ENCODE results near the gene INTS14. TPM values are rescaled to one million over a fixed set of nuclear protein-coding genes. Genes with fewer than 3 reads are reported as not detected.

The INTS14 gene
- total and polyA plus RNA-seq, 3 donors from 2014 or later = 41.7 to 71.0 (median 65.7) TPM

DNA sequence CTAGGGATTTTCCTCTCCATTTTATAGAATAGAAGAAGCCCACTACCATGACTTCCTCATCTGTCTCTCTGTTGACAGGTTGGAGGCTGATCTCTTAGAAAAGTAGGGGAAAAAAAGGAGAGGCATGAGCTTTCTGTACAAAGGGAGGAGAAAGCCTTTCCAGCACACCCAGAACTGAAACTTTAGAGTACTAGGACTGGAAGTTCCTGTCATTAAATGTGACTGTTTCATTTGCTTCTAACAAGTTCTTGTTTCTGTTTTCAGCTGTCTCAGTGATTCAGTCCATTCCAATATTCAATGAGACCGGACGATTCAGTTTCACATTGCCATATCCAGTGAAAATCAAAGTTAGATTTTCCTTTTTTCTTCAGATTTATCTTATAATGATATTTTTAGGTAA lies 39.0 kb downstream of the INTS14 start:
- intact Hi-C loops (cut with DNase I; ENCODE audit: low total_unique reads) = no loop called here
- DNase-seq = no peak
- Histone ChIP-seq H3K27me3 (no peaks in the 10 kb centered on the region), H3K27ac (no peak overlapping the region), H3K4me3 (no peak overlapping the region), H3K4me1 (peaks cover 9% of the 10 kb centered on the region), H3K36me3 (ENCODE audit: low read depth, missing control alignments) (no peaks in the 10 kb centered on the region), H3K9me3 (no peaks in the 10 kb centered on the region)
- WGBS, 2 donors = 67 to 78% methylated on average over 2 of the region's 2 CpGs
- TF ChIP-seq POLR2A (IDR thresholded peaks at IDR 0.05) = no peak
- TF ChIP-seq, protein P1, sequence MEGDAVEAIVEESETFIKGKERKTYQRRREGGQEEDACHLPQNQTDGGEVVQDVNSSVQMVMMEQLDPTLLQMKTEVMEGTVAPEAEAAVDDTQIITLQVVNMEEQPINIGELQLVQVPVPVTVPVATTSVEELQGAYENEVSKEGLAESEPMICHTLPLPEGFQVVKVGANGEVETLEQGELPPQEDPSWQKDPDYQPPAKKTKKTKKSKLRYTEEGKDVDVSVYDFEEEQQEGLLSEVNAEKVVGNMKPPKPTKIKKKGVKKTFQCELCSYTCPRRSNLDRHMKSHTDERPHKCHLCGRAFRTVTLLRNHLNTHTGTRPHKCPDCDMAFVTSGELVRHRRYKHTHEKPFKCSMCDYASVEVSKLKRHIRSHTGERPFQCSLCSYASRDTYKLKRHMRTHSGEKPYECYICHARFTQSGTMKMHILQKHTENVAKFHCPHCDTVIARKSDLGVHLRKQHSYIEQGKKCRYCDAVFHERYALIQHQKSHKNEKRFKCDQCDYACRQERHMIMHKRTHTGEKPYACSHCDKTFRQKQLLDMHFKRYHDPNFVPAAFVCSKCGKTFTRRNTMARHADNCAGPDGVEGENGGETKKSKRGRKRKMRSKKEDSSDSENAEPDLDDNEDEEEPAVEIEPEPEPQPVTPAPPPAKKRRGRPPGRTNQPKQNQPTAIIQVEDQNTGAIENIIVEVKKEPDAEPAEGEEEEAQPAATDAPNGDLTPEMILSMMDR (IDR thresholded peaks at IDR 0.05) = no peak

DNA sequence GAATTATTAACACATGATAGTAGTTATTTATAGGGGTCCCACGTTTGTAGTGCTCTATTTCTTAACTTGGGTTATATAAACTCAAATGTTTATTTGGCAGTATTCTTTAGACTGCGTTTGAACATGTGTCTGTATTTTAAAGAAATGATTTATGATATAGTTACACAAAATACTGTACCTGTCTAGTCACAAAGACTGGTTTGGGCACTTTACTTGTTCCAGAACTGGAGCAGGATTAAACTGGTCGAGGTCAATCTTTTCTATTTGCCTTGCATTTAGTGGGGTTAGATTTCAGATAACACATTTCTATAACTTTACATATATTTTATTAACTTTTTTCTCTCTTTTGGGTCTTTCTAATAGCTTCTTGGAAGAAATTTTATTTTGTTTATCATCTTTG lies 41.2 kb downstream of the INTS14 start:
- no peak for DNase-seq
- no peaks in the 10 kb centered on the region for H3K27me3 ChIP-seq
- H3K27ac ChIP-seq = no peak overlapping the region
- no peak overlapping the region for H3K4me3 ChIP-seq
- H3K4me1 ChIP-seq = no peaks in the 10 kb centered on the region
- intact Hi-C loops (cut with DNase I; ENCODE audit: low total_unique reads) = no loop called here
- 80 to 83% methylated on average over 3 of the region's 3 CpGs for WGBS, 2 donors
- no peaks in the 10 kb centered on the region for H3K36me3 ChIP-seq (ENCODE audit: low read depth, missing control alignments)
- TF ChIP-seq POLR2A (IDR thresholded peaks at IDR 0.05) = no peak
- TF ChIP-seq, protein P1 (IDR thresholded peaks at IDR 0.05) = no peak
- H3K9me3 ChIP-seq = no peaks in the 10 kb centered on the region

DNA sequence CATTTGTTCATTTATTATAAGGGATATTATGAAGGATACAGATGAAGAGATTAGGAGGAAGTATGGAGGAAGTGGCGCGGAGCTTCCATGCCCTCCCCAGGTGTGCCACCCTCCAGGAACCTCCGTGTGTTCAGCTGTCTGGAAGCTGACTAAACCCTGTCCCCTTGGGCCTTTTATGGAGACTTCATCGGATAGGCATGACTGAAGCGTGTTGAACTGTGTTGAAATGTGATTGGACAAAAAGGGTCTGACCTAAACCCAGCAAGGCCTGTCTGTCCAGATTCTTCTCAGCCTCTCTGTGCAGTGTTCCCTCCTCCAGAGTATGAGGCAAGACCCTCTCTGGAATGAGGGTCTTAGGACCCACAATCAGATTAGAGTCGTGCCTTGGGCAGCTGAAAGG lies 49.0 kb downstream of the INTS14 start:
- intact Hi-C loops (cut with DNase I; ENCODE audit: low total_unique reads) = no loop called here
- DNase-seq = no peak
- Histone ChIP-seq H3K27me3 (no peaks in the 10 kb centered on the region), H3K36me3 (ENCODE audit: low read depth, missing control alignments) (no peaks in the 10 kb centered on the region), H3K4me1 (no peaks in the 10 kb centered on the region), H3K27ac (no peak overlapping the region), H3K4me3 (no peak overlapping the region), H3K9me3 (no peaks in the 10 kb centered on the region)
- 80 to 97% methylated on average over 6 of the region's 6 CpGs for WGBS, 2 donors
- TF ChIP-seq, protein P1 (IDR thresholded peaks at IDR 0.05) = no peak
- TF ChIP-seq POLR2A (IDR thresholded peaks at IDR 0.05) = no peak

DNA sequence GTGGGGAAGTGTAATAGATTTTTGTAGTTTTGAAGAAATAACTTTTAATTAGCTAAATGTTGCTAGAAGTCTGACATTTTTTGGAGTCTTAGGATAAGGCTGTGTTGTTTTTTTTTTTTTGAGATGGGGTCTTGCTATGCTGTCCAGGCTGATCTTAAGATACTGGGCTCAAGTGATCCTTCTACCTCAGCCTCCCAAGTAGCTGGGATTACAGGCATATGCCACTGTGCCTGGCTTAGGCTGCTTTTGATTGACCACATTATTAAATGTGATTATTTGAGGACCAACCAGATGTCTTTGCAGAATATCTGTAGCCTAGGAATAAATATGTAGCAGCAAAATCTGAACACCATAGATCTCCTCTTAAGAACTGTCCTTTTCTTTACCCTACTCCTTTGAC lies 51.0 kb downstream of the INTS14 start:
- no peak for DNase-seq
- H3K27ac ChIP-seq = no peak overlapping the region
- H3K27me3 ChIP-seq = no peaks in the 10 kb centered on the region
- intact Hi-C loops (cut with DNase I; ENCODE audit: low total_unique reads) = no loop called here
- H3K36me3 ChIP-seq (ENCODE audit: low read depth, missing control alignments) = no peaks in the 10 kb centered on the region
- no peaks in the 10 kb centered on the region for H3K9me3 ChIP-seq
- no peak overlapping the region for H3K4me3 ChIP-seq
- no peaks in the 10 kb centered on the region for H3K4me1 ChIP-seq
- TF ChIP-seq POLR2A (IDR thresholded peaks at IDR 0.05) = no peak

DNA sequence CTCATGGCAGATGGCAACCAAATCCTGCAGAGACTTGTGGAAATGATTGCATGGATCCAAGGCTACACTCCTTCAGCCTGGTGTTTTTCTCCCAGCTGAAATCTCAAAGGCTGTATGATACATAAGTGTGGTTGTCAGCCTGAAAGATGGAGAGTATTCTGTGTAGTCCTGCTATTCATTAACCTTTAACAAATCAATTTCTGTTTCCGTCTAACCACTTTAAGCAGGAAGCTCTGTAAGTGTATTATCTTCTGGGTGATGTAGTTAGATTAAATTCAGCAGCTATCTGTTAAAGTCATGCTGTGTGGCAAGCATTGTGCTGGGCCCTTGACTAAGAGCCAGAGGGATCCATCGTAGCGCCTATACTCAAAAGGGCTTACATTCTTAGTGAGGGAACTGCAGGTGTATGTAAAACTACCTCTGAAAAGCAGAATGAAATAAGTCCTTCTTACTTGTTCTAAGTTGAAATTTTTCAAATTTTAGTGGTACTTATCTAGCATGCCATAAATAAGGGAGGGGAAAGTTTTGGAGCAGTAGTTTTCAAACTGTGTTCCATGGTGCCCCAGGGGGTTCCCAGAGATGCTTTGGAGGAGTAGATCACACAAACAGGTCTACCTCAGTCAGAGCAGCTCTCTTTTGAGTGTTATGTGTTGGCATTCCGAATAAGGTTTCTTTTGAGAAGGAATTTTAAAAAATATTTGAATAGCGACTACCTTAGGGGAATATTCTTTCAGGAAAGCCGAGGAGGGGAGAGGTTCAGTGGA lies 51.8 kb downstream of the INTS14 start:
- TF ChIP-seq, protein P1 (IDR thresholded peaks at IDR 0.05) = no peak
- TF ChIP-seq POLR2A (IDR thresholded peaks at IDR 0.05) = no peak
- no peaks in the 10 kb centered on the region for H3K36me3 ChIP-seq (ENCODE audit: low read depth, missing control alignments)
- H3K27ac ChIP-seq = no peak overlapping the region
- H3K4me1 ChIP-seq = no peaks in the 10 kb centered on the region
- H3K4me3 ChIP-seq = no peak overlapping the region
- H3K9me3 ChIP-seq = no peaks in the 10 kb centered on the region
- intact Hi-C loops (cut with DNase I; ENCODE audit: low total_unique reads) = no loop called here
- 94 to 95% methylated on average over 6 of the region's 6 CpGs for WGBS, 2 donors
- no peaks in the 10 kb centered on the region for H3K27me3 ChIP-seq
- DNase-seq = no peak

Measured in testis (tissue), 3 donors.